Measurements from ENCODE around the gene AUTS2. TPM values are rescaled to one million over a fixed set of nuclear protein-coding genes. Genes with fewer than 3 reads are reported as not detected.

AUTS2 gene
- total and polyA plus RNA-seq, 9 of the 15 experiments (the other 6 are each of a cell fraction or from before 2014, with no cell fraction given) = 0.58 TPM; not detected in 8

DNA sequence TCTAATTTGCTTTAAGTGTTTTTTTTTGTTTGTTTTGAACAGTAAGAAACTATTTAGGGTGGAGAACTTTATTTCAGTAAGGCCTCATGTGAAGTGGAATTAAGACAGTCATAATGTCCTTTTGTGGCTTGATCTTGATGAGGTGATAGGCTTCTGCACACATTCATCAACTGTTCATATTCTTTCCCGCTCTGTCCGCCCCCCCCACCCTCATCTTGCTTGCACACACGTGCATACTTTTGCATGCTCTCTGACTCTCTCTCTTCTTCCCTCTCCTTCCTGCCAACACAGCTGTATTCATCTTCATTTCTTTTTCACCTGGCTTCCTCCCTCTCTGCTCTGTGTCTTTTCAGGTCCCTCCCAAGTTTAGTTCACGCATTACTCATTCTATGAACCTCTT is 429.6 kb downstream of the AUTS2 start:
- Histone ChIP-seq H3K27ac (ENCODE audit: extremely low read depth, low read depth, low read length) (no peak overlapping the region), H3K79me2 (ENCODE audit: control insufficient read depth, insufficient read depth, low read length) (no peaks in the 10 kb centered on the region), H3K27me3 (ENCODE audit: control insufficient read depth in 2 of 2, insufficient read depth in 2 of 2, low read length in 2 of 2) (no peaks in the 10 kb centered on the region), H3K4me1 (replicated peaks in 1 of 2; ENCODE audit: control insufficient read depth in 2 of 2, insufficient read depth in 2 of 2, low read length in 2 of 2) (no peaks in the 10 kb centered on the region), H2AFZ (ENCODE audit: low read depth, low read length) (no peak overlapping the region), H3K4me3 (no peak overlapping the region), H3K4me2 (ENCODE audit: insufficient read depth, low read length) (no peak overlapping the region), H3K9me3 (replicated peaks; ENCODE audit: control insufficient read depth, insufficient read depth, low read depth, low read length) (no peaks in the 10 kb centered on the region), H3K9ac (ENCODE audit: insufficient read depth in 1 of 2, low read depth in 2 of 2, low read length in 2 of 2) (no peak overlapping the region), H3K9me1 (ENCODE audit: control insufficient read depth, insufficient read depth, low read length) (no peaks in the 10 kb centered on the region), H4K20me1 (replicated peaks; ENCODE audit: control insufficient read depth, insufficient read depth, low read length) (no peaks in the 10 kb centered on the region), H3K36me3 (ENCODE audit: control insufficient read depth, insufficient read depth, low read length) (no peaks in the 10 kb centered on the region)
- ATAC-seq (no peak), FAIRE-seq (no peak), DNase-seq (ENCODE audit: extremely low read depth in 1 of 4, low spot score in 3 of 4) (no peak)
- BruUV-seq (replicated peaks) = no TSS peak
- intact Hi-C loops (cut with micrococcal nuclease) (no loop called here), in situ Hi-C loops (cut with MboI) (no loop called here)
- WGBS (ENCODE audit: insufficient coverage, low coverage, missing lambda C conversion rate) = 0% methylated on average over 4 of the region's 4 CpGs
- ChIA-PET CTCF (ENCODE audit: low intra/inter-chr PET ratio) (no interaction called here), POLR2A (interaction anchor here (0.6 kb wide), 1 partner anchor 405 kb away, joined by 3 read pairs; no protein-coding TSS in a partner anchor)
- TF ChIP-seq ZNF431 (CRISPR knock-in tag; IDR thresholded peaks at IDR 0.05) (no peak), POLR3A (IDR thresholded peaks at IDR 0.05; ENCODE audit: borderline replicate concordance, extremely low read depth, insufficient read depth, insufficient read length) (no peak), SMAD4 (CRISPR knock-in tag; conservative IDR thresholded peaks at IDR 0.05) (no peak), TEAD1 (CRISPR knock-in tag; IDR thresholded peaks at IDR 0.05) (no peak), DLX4 (CRISPR knock-in tag; IDR thresholded peaks at IDR 0.05) (no peak)

GRCh38 chr7:70028620-70029019 is 430.3 kb downstream of the AUTS2 start:
- BruUV-seq (replicated peaks) = no TSS peak
- H3K4me3 ChIP-seq = no peak overlapping the region
- H3K27me3 ChIP-seq (ENCODE audit: control insufficient read depth in 2 of 2, insufficient read depth in 2 of 2, low read length in 2 of 2) = no peaks in the 10 kb centered on the region
- no peaks in the 10 kb centered on the region for H4K20me1 ChIP-seq (replicated peaks; ENCODE audit: control insufficient read depth, insufficient read depth, low read length)
- ATAC-seq = no peak
- DNase-seq (ENCODE audit: extremely low read depth in 1 of 4, low spot score in 3 of 4) = no peak
- H3K4me1 ChIP-seq (replicated peaks in 1 of 2; ENCODE audit: control insufficient read depth in 2 of 2, insufficient read depth in 2 of 2, low read length in 2 of 2) = no peaks in the 10 kb centered on the region
- H3K9me3 ChIP-seq (replicated peaks; ENCODE audit: control insufficient read depth, insufficient read depth, low read depth, low read length) = no peaks in the 10 kb centered on the region
- intact Hi-C loops (cut with micrococcal nuclease) (no loop called here), in situ Hi-C loops (cut with MboI) (no loop called here)
- TF ChIP-seq ARID3B (CRISPR knock-in tag; IDR thresholded peaks at IDR 0.05; ENCODE audit: borderline replicate concordance) (no peak), ZNF3 (CRISPR knock-in tag; IDR thresholded peaks at IDR 0.05) (no peak)
- H3K79me2 ChIP-seq (ENCODE audit: control insufficient read depth, insufficient read depth, low read length) = no peaks in the 10 kb centered on the region
- H3K36me3 ChIP-seq (ENCODE audit: control insufficient read depth, insufficient read depth, low read length) = no peaks in the 10 kb centered on the region
- ChIA-PET POLR2A (interaction anchor here (0.6 kb wide), 1 partner anchor 405 kb away, joined by 3 read pairs; no protein-coding TSS in a partner anchor), CTCF (ENCODE audit: low intra/inter-chr PET ratio) (no interaction called here)
- 0% methylated on average over 2 of the region's 2 CpGs for WGBS (ENCODE audit: insufficient coverage, low coverage, missing lambda C conversion rate)
- H3K9ac ChIP-seq (ENCODE audit: insufficient read depth in 1 of 2, low read depth in 2 of 2, low read length in 2 of 2) = no peak overlapping the region
- FAIRE-seq = no peak
- no peak overlapping the region for H3K4me2 ChIP-seq (ENCODE audit: insufficient read depth, low read length)
- H2AFZ ChIP-seq (ENCODE audit: low read depth, low read length) = no peak overlapping the region
- no peaks in the 10 kb centered on the region for H3K9me1 ChIP-seq (ENCODE audit: control insufficient read depth, insufficient read depth, low read length)
- no peak overlapping the region for H3K27ac ChIP-seq (ENCODE audit: extremely low read depth, low read depth, low read length)
